K562 (cell line): ENCODE results near the gene NUBPL. TPM values are rescaled to one million over a fixed set of nuclear protein-coding genes. Genes with fewer than 3 reads are reported as not detected.

Source experiments
- ATAC-seq: fragments of 200-7000 bp; cut with Tn5 transposase; 3 replicates; pipeline ENCODE4 v1.9.1; 2020; ENCODE audit warnings: moderate library complexity
- BruUV-seq: library from RNA; stranded (reverse); fragments of 400-500 nt; replicated peaks from 2 replicates; lab custom pipeline; 2021; lab: Mats Ljungman, UMichigan
- CTCF ChIA-PET: fragments of 300-600 bp; formaldehyde crosslinking; extraction: SDS; loops from one replicate; lab custom pipeline; 2021; ENCODE audit warnings: low intra/inter-chr PET ratio; lab: Yijun Ruan, JAX
- POLR2A ChIA-PET: fragments of 300-600, 350-650 bp; sonication (Branson Sonifier 250); formaldehyde crosslinking; extraction: SDS; loops from one replicate; lab custom pipeline; 2021; ENCODE audit warnings: antibody characterized with exemption, inconsistent platforms; lab: Yijun Ruan, JAX
- DNase-seq, 4 experiments: peaks; one replicate each; pipeline versions ENCODE4 v3.0.0 to v3.0.0-alpha.2; 2011 to 2018; ENCODE audit warnings: low spot score in 3 of 4, mixed read lengths in 3 of 4; ENCODE audit errors: extremely low read depth in 1 of 4
- FAIRE-seq: peaks from 2 replicates; lab custom pipeline; 2011; peaks lifted over from hg19 to GRCh38; lab: Jason Lieb, UNC
- H2AFZ ChIP-seq: 2 replicates; pipeline ENCODE4 v1.6.0; 2011; ENCODE audit warnings: low read depth, low read length, control low read depth, inconsistent platforms
- H3K27ac ChIP-seq: fragments of 200-600 bp; 3 replicates; pipeline ENCODE4 v1.8.0; 2011; ENCODE audit warnings: low read depth, mild to moderate bottlenecking, control low read depth, inconsistent platforms, low read length, moderate library complexity, mixed read lengths; ENCODE audit errors: extremely low read depth
- H3K27me3 ChIP-seq, 2 experiments: fragments of 300-600 bp in 1 of 2; 2 replicates in 1 of 2; 3 replicates in 1 of 2; pipeline versions ENCODE4 v1.6.0 to v1.8.0; 2011; ENCODE audit warnings: inconsistent platforms in 2 of 2, low read length in 2 of 2, mild to moderate bottlenecking in 1 of 2, mixed read lengths in 1 of 2, moderate library complexity in 1 of 2; ENCODE audit not compliant: control insufficient read depth in 2 of 2, insufficient read depth in 2 of 2
- H3K36me3 ChIP-seq: fragments of 300-600 bp; 3 replicates; pipeline ENCODE4 v1.8.0; 2011; ENCODE audit warnings: mild to moderate bottlenecking, low read length, inconsistent platforms; ENCODE audit not compliant: control insufficient read depth, insufficient read depth
- H3K4me1 ChIP-seq, 2 experiments: fragments of 200-600 bp in 1 of 2; replicated peaks in 1 of 2; 2 replicates in 1 of 2; 3 replicates in 1 of 2; pipeline versions ENCODE4 v1.5.1 to v1.8.0; 2011; ENCODE audit warnings: inconsistent platforms in 2 of 2, low read length in 2 of 2, mild to moderate bottlenecking in 1 of 2, mixed read lengths in 1 of 2, moderate library complexity in 1 of 2; ENCODE audit not compliant: control insufficient read depth in 2 of 2, insufficient read depth in 2 of 2
- H3K4me2 ChIP-seq: 2 replicates; pipeline ENCODE4 v1.6.1; 2011; ENCODE audit warnings: low read length, control low read depth, inconsistent platforms, mixed read lengths; ENCODE audit not compliant: insufficient read depth
- H3K4me3 ChIP-seq: fragments of 200-600 bp; sonication (generic), shearing (Covaris generic); 2 replicates; pipeline ENCODE4 v1.5.1; 2016; ENCODE audit warnings: control low read depth, inconsistent platforms
- H3K79me2 ChIP-seq: fragments of 200-600 bp; 3 replicates; pipeline ENCODE4 v1.8.0; 2011; ENCODE audit warnings: low read length, inconsistent platforms; ENCODE audit not compliant: control insufficient read depth, insufficient read depth
- H3K9ac ChIP-seq, 2 experiments: 2 replicates each; pipeline versions ENCODE4 v1.6.0 to v1.6.1; 2011; ENCODE audit warnings: low read depth in 2 of 2, low read length in 2 of 2, control low read depth in 1 of 2, inconsistent platforms in 1 of 2, mild to moderate bottlenecking in 1 of 2, mixed read lengths in 1 of 2; ENCODE audit not compliant: insufficient read depth in 1 of 2
- H3K9me1 ChIP-seq: one replicate; pipeline ENCODE4 v1.6.0; 2011; ENCODE audit warnings: inconsistent platforms, mild to moderate bottlenecking, low read length, moderate library complexity; ENCODE audit not compliant: control insufficient read depth, insufficient read depth
- H3K9me3 ChIP-seq: replicated peaks from 2 replicates; pipeline ENCODE4 v1.5.1; 2011; ENCODE audit warnings: low read depth, low read length, inconsistent platforms; ENCODE audit not compliant: control insufficient read depth, insufficient read depth
- H4K20me1 ChIP-seq: replicated peaks from 2 replicates; pipeline ENCODE4 v1.6.1; 2011; ENCODE audit warnings: low read length, inconsistent platforms, mixed read lengths; ENCODE audit not compliant: control insufficient read depth, insufficient read depth
- ATF7 ChIP-seq: fragments of 450-650 bp; IDR thresholded peaks from 2 replicates; pipeline ENCODE4 v1.7.1; 2014; ENCODE audit warnings: mild to moderate bottlenecking, moderate library complexity
- CBFA2T3 ChIP-seq: fragments of 450-650 bp; IDR thresholded peaks from 2 replicates; pipeline ENCODE4 v1.6.1; 2017
- CEBPB ChIP-seq: fragments of 450-650 bp; IDR thresholded peaks from 2 replicates; pipeline ENCODE4 v1.6.1; 2016; ENCODE audit warnings: missing genetic modification characterization, missing compliant biosample characterization
- CEBPG ChIP-seq, 3 experiments: fragments of 200-800 bp in 1 of 3; sonication (Bioruptor generic) in 1 of 3; sonication (generic) in 1 of 3; formaldehyde crosslinking in 1 of 3; IDR thresholded peaks in 2 of 3; conservative IDR thresholded peaks in 1 of 3; 2 replicates each; pipeline versions ENCODE4 v1.6.1 to v1.8.0; 2016 to 2022; ENCODE audit warnings: missing compliant biosample characterization in 2 of 3, missing genetic modification characterization in 2 of 3, mild to moderate bottlenecking in 1 of 3, missing genetic modification reagents in 1 of 3
- FOXK2 ChIP-seq, 2 experiments: fragments of 450-650 bp; IDR thresholded peaks in 1 of 2; conservative IDR thresholded peaks in 1 of 2; 2 replicates each; pipeline ENCODE4 v1.6.1; 2016; ENCODE audit warnings: low read depth in 2 of 2, mild to moderate bottlenecking in 1 of 2
- JUND ChIP-seq, 2 experiments: IDR thresholded peaks; 2 replicates in 1 of 2; 3 replicates in 1 of 2; pipeline ENCODE4 v1.6.1; 2011; ENCODE audit warnings: borderline replicate concordance in 2 of 2, low read depth in 2 of 2, low read length in 2 of 2, improper control_type of control experiment in 1 of 2, missing biosample characterization in 1 of 2, missing genetic modification characterization in 1 of 2, missing genetic modification reagents in 1 of 2
- RBM25 ChIP-seq: fragments of 200-400 bp; formaldehyde crosslinking; IDR thresholded peaks from 2 replicates; pipeline ENCODE4 v1.6.1; 2018; ENCODE audit warnings: low read length, low read depth, moderate library complexity; ENCODE audit not compliant: severe bottlenecking
- TRIM24 ChIP-seq, 2 experiments: fragments of 450-650 bp; IDR thresholded peaks; 2 replicates each; pipeline ENCODE4 v1.6.1; 2016
- ZNF408 ChIP-seq: fragments of 250-450 bp; sonication (Bioruptor Pico); IDR thresholded peaks from 2 replicates; pipeline ENCODE4 v1.4.0; 2020; ENCODE audit warnings: low read depth, mild to moderate bottlenecking, moderate library complexity
- WGBS: fragments of 100-300 bp; shearing (Covaris generic); methylation state at CpG from one replicate; pipeline ENCODE4 v1.1.6; 2016; ENCODE audit warnings: low coverage, mixed read lengths; ENCODE audit not compliant: insufficient coverage; ENCODE audit errors: missing lambda C conversion rate; 5-methylcytosine and 5-hydroxymethylcytosine counted together
- in situ Hi-C: fragments of 300-500 bp; cut with MboI; formaldehyde crosslinking; loops from 4 replicates; pipeline ENCODE4 v1.15.0; 2018; ENCODE audit warnings: inconsistent platforms, mixed read lengths
- intact Hi-C: fragments of 100-400 bp; cut with micrococcal nuclease; formaldehyde crosslinking; loops from 2 replicates; pipeline ENCODE4 v1.14.2; 2022
- polyA plus RNA-seq, 8 experiments: library from polyadenylated mRNA; depleted of rRNA in 4 of 8; stranded (reverse) in 5 of 8; unstranded in 3 of 8; fragments of >200 nt; fragmentation: Nextera tagmentation in 2 of 8; fragmentation: Illumina TruSeq in 1 of 8; extraction: Ambion mirVana in 2 of 8; extraction: Trizol in 1 of 8; gene quantifications; 2 replicates each; pipeline versions ENCODE4 v1.2.1 to v1.2.3, GENCODE V29; 2011 to 2014; ENCODE audit warnings: inconsistent platforms in 1 of 8, missing spikeins in 1 of 8
- total RNA-seq, 7 experiments: library from RNA; depleted of rRNA in 6 of 7; stranded (reverse); fragments of >200 nt in 6 of 7; fragmentation: Illumina TruSeq in 2 of 7; extraction: Trizol in 2 of 7; gene quantifications; 2 replicates each; pipeline versions ENCODE4 v1.2.1 to v1.2.3, GENCODE V29; 2011 to 2021; ENCODE audit warnings: low replicate concordance in 1 of 7
- TF ChIP-seq, protein P1 (sequence below), 2 experiments: fragments of 450-650 bp in 1 of 2; sonication (generic) in 1 of 2; formaldehyde crosslinking in 1 of 2; IDR thresholded peaks in 1 of 2; conservative IDR thresholded peaks in 1 of 2; 2 replicates each; pipeline versions ENCODE4 v1.6.1 to v1.8.1; 2016 to 2023; ENCODE audit warnings: mild to moderate bottlenecking in 2 of 2, moderate library complexity in 2 of 2, inconsistent platforms in 1 of 2, missing genetic modification reagents in 1 of 2
- TF ChIP-seq, protein P2 (sequence below): fragments of 450-650 bp; IDR thresholded peaks from 2 replicates; pipeline ENCODE4 v1.7.0; 2016; ENCODE audit warnings: borderline replicate concordance

Gene NUBPL
- total and polyA plus RNA-seq, 9 of the 15 experiments (the other 6 are each of a cell fraction or from before 2014, with no cell fraction given): 3.2 to 8.7 (median 6.1) TPM

DNA sequence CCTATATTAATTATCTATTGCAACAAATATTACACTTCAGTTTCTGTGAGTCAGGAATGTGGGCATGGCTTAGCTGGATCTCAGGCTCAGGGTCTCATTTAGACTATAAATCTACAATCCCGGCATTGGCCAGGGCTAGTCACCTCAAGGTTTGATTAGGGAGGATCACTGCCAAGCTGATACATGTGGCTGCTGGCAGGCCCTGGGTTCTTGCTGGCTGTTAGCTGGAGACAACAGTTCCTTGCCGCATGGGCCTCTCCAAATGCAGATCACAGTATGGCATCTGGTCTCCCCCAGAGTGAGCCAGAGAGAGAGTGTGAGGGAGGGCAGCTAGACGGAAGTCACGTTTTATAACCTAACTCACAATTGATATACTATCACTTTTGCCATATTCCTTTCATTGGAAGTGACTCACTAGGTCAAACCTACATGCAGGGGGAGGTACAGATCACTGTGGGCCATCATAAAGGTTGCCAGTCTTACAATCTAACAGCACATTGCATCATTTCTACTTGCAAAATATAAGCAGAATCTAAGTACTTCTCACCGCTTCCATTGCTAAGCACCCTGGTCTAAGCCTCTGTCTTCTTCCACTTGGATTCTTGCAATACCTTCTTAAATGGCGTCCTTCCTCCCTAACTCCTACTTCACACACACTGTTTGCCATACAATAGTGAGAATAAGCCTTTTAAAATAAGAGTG is 341.9 kb downstream of the NUBPL start:
- no peak for FAIRE-seq
- POLR2A ChIA-PET: no interaction called here
- H3K4me2 ChIP-seq: no peak overlapping the region; the same call in 1 of the 2 replicates

More for the DNA sequence above, 341.9 kb downstream of the NUBPL start:
- Histone ChIP-seq H3K27me3 (no peaks in the 10 kb centered on the region), H3K9me1 (no peaks in the 10 kb centered on the region), H2AFZ (peak overlapping the region; percentile 76), H3K79me2 (no peaks in the 10 kb centered on the region), H3K9me3 (no peaks in the 10 kb centered on the region), H3K27ac (peak overlapping the region; percentile 42; the same call in 2 of the 3 replicates), H3K9ac (no peak overlapping the region), H3K4me1 (peaks cover 0 to 24% of the 10 kb centered on the region in 2 experiments; a peak in 2 of 5 replicates), H3K36me3 (no peaks in the 10 kb centered on the region), H3K4me3 (no peak overlapping the region), H4K20me1 (no peaks in the 10 kb centered on the region)
- CTCF ChIA-PET: no interaction called here
- TF ChIP-seq JUND (IDR thresholded peaks at IDR 0.05; ENCODE audit: borderline replicate concordance, low read depth, low read length) (peak; percentile 8; the same call in 1 of the 2 replicates), JUND (tag; IDR thresholded peaks at IDR 0.05; ENCODE audit: borderline replicate concordance, low read depth, low read length) (no peak), TRIM24 (IDR thresholded peaks at IDR 0.05) (peak in 1 of 2 experiments; percentile 48; a peak in 1 of 4 replicates), FOXK2 (conservative IDR thresholded peaks at IDR 0.05 in 1 of 2, IDR thresholded peaks at IDR 0.05 in 1 of 2; ENCODE audit: low read depth in 2 of 2) (no peak), ATF7 (peak; percentile 19; the same call in 1 of the 2 replicates), CEBPB (tag) (peak; percentile 75), RBM25 (peak; percentile 11), CEBPG (CRISPR knock-in tag; IDR thresholded peaks at IDR 0.05) (peak; percentile 45; the same call in 1 of the 2 replicates), CEBPG (tag; conservative IDR thresholded peaks at IDR 0.05 in 1 of 2, IDR thresholded peaks at IDR 0.05 in 1 of 2) (peak; percentile 45 to 86; a peak in 3 of 4 replicates), CBFA2T3 (peak; percentile 61; the same call in 1 of the 2 replicates), ZNF408 (CRISPR knock-in tag) (no peak)
- TF ChIP-seq, protein P1, sequence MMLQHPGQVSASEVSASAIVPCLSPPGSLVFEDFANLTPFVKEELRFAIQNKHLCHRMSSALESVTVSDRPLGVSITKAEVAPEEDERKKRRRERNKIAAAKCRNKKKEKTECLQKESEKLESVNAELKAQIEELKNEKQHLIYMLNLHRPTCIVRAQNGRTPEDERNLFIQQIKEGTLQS (IDR thresholded peaks at IDR 0.05): peak; percentile 73
- TF ChIP-seq, protein P1 (CRISPR knock-in tag; conservative IDR thresholded peaks at IDR 0.05): no peak
- TF ChIP-seq, protein P2, sequence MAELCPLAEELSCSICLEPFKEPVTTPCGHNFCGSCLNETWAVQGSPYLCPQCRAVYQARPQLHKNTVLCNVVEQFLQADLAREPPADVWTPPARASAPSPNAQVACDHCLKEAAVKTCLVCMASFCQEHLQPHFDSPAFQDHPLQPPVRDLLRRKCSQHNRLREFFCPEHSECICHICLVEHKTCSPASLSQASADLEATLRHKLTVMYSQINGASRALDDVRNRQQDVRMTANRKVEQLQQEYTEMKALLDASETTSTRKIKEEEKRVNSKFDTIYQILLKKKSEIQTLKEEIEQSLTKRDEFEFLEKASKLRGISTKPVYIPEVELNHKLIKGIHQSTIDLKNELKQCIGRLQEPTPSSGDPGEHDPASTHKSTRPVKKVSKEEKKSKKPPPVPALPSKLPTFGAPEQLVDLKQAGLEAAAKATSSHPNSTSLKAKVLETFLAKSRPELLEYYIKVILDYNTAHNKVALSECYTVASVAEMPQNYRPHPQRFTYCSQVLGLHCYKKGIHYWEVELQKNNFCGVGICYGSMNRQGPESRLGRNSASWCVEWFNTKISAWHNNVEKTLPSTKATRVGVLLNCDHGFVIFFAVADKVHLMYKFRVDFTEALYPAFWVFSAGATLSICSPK: no peak
- BruUV-seq: no TSS peak
- intact Hi-C loops (loop anchor here (10.0 kb wide), 1 partner anchor 368 kb away; no protein-coding TSS in a partner anchor), in situ Hi-C loops (no loop called here)
- WGBS: 30% methylated on average over 5 of the region's 6 CpGs
- ATAC-seq: peak; percentile 49; the same call in 2 of the 3 replicates
- peak in 3 of 4 experiments; percentile 13 to 17 (median 14) for DNase-seq
